ENCODE results near the gene NRG2.

Gene NRG2

DNA sequence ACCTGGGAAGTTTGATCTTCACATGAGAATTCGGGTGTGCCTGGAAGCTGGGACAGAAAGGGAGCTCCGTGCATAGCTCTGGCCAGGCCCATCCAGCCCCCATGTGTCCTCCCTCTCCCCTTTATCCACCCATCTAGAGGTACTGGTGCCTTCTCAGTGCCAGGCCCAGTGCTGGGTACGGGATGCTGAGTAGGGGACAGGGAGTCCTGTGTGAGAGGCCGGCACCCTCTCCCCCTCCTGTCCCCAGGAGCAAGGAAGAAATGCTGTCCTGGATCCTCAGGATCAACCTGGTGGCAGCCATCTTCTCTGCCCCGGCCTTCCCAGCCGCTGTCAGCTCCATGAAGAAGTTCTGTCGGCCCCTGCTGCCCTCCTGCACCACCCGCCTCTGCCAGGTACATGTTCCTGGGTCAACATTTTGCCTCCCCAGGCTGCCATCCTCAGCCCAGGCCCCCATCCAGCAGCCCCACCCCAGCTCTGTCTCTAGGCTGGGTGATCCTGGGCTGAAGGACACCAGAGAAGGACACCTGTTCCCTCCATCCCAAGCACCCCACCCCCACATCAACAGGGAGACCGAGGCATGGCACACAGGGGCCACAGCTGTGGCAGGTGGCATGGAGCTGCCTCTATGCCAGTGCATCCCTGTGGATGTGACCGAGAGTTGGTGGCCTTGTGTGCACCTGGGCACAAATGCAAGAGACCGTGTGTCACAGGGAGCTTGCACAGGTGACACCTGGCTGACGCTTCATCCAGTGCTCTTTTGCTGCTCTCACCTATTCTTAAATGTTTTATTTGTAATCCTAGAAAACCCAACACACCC lies 204.5 kb downstream of the NRG2 start:
- DNase-seq (ENCODE audit: low spot score): no peak

DNA sequence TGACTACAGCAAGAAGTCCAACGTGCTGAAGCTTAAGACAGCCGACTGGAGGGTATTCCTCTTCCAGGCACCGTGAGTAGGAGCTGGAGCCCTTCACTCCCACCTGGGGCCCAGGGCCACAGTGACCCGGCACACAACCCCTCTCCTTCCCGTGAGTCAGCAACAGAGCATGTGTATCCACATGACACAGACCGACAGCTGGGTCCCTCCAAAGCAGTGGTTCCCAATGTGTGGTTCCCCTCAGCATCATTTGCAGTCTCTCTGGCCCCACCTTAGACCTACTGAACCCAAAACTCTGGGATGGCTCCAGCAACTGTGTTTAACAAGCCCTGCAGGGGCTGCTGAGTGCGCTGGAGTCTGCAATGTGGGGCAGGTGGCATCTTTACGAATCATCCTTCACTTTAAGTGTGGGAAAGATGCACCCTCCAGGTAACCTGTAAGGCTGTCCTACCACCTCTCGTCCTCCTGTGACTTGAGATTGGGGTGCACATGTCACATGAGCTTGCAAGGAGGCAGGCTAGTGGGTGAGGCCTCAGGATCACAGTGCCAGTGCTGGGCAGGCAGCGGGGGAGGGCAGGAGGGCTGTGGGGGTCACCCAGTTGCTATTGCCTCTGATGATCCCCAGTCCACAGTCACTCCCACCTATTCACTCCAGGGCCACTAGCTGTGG lies 205.3 kb downstream of the NRG2 start:
- DNase-seq (ENCODE audit: low spot score): no peak

DNA sequence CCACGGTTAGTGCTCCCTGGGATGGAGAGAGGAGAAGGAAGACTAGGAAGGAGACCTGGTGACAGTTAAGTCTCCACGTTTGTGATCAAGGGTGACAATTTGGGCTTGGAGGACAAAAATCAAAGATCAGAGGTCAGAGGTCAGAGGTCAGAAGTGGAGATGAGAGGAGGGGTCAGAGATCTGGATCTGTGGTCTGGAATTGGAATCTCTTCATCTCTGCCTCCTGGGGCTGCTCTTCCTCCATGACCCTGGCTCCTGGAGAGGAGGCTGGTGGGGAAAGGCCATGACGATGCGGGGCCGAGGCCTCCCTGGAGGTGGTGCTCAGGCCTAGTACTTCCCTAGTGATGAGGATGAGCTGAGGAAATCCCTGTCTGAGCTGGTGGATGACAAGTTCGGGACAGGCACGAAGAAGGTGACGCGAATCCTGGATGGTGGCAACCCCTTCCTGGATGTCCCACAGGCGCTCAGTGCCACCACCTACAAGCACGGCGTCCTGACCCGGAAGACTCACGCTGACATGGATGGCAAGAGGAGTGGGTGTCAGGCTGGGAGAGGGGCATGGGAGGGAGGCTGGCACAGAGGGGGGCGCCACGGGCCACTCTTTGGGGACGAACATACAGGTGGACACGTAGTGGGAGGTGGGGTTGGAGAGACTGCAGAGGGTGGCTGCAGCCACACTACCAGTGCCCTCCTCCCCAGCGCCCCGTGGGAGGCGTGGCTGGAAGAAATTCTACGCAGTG lies 206.5 kb downstream of the NRG2 start:
- DNase-seq (ENCODE audit: low spot score): no peak

DNA sequence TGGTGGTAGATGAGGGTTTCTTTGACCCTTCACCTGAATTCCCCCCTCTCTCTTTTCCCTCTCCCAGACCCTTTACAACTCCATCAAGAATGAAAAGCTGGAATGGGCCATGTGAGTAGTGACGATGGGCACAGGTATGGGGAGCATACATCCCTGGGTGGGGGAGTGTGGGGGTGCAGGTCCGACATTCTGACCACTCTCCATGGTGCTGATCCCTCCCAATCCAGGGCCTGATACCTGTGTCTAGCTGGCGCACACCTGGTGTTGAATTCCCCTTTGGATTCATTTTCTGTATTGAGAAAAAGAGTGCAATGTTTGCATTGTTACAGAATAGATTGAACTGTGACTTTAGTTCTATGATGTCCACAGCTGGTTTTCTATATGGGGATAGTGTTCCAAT lies 207.4 kb downstream of the NRG2 start:
- no peak for DNase-seq (ENCODE audit: low spot score)

DNA sequence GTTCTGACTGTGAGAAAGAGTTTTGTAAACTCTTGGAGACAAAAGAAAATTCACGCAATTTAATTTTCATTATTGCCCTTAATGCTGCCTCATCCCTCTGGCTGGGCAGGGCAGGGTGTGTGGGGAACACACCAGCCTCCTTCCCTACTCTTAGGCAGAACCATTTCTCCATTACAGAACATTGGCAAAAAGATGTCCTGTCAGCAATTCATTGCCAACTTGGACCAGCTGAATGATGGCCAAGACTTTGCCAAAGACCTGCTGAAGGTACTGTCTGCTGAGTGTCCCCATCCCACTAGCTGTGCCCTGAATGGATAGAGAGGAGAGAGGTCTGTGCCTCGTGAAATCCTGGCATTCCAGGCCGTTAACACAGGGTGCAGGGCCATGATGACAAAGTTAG lies 209.6 kb downstream of the NRG2 start:
- DNase-seq (ENCODE audit: low spot score): no peak

DNA sequence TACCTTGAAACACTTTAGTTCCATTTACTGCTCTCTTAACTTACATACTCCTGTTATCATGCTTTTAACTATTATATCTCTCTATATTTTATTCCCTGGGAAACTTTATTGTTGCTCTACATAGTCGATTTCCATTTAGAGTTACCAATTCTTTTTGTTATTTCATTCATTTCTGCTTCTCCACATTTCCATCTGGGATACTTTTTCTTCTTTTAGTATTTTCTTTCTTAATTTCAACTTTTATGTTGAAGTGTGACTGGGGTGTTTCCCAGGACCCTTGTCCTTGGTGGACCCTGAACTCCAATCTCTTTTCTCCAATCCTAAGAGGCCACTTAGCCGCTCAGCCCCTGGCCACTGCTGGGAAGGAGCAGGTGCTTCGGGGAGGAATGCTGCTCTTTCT lies 211.5 kb downstream of the NRG2 start:
- DNase-seq (ENCODE audit: low spot score): no peak

DNA sequence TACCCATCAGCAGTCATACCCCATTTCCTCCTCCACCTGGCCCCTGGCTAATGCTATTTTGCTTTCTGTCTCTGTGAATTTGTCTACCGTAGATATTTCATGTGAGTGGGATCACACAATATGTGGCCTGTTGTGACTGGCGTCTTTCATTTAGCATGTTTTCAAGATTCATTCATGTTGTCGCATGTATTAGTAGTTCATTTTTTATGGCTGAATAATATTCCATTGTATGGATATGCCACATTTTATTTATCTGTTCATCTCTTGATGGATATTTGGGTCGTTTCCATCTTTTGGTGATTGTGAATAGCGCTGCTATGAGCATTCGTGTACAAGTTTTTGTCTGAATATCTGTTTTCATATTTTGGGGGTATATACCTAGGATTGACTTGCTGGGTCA lies 213.6 kb downstream of the NRG2 start:
- DNase-seq (ENCODE audit: low spot score): no peak

DNA sequence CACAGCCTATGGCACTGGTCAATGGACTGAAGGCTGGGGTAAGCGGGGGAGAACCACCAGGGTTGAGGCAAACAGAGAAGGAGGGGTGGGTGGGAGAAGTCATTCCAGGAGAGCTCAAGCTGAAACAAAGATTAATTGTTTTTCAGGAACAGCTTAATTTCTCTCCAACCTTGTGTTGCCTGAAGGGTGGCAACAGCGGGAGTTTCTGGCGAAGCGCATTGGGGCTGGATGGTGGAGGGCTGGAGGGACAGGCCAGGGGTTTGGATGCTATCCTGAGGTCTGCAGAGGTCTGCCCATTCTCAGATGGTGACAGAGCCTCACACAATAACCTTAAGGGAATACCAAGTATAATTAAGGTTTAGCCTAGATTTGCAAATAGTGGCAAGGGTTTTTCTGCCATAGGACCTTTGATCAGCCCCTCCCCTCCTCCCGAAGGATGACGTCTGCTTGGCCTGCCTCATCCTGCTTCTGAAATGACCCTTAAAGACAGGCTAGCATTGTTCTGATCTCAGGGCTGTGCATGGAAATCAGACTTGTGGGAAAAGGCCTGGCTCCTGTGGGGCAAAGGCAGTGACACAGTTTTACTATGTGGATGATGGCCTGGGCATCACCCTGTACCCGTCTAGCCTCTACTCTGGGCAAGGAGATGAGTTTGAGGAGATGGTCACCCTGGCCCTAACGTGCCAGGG lies 214.7 kb downstream of the NRG2 start:
- DNase-seq (ENCODE audit: low spot score): no peak

DNA sequence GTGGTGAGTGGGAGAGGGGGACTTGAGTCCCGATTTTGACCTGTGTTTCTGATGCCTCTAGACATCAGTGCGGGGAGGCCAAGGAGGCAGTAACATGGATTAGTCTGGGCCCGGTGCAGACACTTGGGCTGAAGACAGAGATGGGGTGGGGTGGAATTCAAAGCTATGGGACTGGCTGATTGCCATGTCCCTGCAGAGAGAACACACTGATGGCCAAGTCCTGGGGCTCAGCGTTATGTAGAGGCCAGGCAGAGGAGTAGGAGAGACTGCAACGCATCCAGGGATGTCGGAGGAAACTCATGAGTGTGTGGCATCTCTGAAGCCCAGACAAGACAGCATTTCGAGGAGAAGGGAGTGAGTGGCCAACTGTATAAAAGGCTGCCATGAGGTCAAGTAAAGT lies 217.4 kb downstream of the NRG2 start:
- DNase-seq (ENCODE audit: low spot score): no peak

DNA sequence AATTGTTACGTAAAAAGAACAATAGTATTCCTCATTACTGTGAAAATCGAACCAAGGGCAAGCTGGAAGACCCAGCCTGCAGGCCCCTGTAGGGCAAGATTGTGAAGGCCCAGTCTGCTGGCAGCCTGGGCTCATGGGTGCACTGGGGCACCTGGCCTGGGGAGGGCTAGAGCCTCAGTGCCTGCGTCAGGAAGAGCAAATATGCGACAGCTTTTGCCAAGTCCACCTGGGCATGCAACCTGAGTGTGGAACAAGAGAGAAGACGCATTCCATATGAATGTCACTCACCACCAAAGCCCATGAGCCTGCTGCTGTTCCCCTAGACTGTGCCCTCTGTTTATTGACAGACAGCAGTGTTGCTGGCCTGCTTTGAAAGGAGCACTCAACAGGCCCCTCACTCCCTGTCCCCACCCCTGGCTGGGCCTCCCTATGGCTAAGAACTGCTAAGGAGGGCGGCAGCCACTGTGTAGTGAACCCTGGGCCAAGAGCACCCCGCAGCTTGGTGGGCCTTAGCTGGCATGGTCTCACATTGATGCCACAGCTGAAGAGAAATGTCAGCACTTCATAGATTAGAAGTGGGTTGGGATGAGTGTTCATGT lies 219.2 kb downstream of the NRG2 start:
- no peak for DNase-seq (ENCODE audit: low spot score)

DNA sequence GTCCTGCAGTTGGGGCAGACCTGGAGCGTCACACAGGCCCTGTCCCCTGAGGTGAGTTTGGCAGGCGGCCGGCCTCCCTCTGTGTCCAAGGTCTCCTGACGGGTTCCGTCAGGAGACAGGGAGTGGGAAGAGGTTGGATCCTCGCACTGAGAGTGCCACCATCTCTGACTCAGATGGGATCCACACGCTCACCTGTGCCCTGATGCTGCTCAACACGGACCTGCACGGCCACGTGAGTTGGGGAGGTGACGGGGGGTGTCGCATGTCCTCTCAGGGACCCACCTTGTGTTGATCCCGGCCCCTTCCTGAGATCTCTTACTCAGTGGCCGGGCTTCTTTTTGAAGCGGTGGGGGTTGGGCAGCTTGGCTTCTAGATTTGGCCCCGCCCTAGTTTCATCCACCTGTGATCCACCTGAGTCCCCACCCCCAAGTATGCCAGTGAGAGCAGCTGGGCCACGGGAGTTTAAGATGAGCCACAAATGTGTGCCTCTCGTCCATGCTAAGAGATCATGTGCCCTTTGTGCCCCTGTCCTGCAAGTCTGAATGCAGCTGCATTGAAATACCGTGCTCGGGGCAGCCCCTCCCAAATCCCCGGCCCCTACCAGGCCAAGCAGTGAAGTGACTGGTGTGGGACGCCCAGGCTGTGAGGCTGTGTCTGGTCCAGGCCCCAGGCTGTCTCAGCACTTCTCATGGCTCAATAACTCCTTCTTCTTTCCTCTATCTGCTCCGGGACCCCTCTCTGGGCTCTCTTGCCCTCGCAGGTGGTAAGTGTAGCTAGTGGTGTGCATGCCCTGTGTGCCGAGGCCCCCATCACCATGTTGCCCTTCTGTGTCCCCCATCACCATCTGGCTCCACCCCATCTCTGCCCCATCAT lies 220.3 kb downstream of the NRG2 start:
- DNase-seq (ENCODE audit: low spot score): no peak

DNA sequence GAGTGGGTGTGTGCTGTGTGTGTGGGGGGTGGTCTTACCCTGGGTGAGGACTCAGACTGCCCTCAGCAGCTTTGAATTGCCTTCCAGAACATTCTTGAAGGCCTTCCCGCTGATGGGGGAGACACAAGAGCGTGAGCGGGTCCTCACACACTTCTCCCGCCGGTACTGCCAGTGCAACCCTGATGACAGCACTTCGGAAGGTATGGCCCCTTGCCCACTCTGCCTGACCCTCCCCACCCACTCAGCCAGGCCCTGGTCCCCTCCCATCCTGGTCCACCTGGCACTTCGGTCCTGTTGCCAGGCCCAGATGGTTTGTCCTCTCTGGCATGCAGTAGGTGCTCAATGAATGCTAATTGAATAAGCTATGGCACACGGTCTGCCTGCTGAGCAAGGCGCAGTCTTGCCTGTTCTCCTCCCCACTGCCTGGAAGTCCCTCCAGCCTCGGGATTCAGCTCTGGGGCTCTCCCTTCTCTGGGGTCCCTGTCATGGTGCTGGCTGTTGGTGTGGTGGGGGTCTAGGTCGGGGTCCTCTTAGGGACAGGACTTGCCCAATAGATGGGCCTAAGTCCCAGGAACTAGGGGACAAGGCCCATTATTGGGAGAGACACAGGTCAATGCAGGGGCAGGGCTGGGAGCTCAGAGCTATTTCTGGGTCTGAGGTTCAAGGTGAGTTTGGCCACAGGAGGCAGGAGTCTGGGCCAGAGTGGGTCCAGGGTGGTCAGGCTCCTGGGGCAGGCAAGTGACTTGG lies 221.1 kb downstream of the NRG2 start:
- DNase-seq (ENCODE audit: low spot score): no peak

DNA sequence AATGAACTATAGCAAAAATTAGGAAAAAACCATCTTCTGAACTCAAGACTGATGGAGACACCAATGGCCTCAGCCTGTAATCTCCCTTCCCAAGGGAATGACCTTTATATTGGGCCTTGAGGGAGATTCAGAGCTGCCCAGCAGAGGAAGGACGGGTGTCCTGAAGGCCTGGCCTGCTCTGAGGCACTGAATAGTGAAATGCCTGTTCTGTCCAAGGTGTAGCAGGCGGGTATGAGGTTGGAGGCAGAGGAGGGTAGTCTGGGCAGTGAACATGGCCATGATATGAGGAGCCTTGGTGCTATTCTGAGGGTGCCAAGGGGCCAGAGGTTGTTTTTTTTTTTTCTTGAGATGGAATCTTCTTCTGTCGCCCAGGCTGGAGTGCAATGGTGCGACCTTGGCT lies 222.5 kb downstream of the NRG2 start:
- no peak for DNase-seq (ENCODE audit: low spot score)

DNA sequence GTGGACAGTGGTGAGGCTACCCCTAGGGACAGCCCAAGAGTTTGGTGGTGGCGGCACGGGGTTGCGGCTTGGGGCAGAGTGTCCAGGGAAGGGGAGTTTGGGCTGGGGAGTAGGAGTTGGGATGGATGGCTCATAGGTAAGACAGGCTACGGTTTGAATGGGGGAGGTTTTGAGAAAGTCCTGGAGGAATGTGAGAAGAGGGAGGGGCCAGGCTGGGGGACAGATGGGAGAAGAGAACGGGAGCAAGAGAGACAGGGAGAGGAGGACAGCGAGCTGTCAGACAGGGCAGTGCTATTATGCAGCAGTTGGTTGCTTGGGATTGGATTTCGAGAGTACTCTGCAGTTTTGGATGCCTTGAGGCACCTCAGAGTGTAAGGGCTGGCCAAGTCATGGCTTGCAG lies 223.0 kb downstream of the NRG2 start:
- no peak for DNase-seq (ENCODE audit: low spot score)

DNA sequence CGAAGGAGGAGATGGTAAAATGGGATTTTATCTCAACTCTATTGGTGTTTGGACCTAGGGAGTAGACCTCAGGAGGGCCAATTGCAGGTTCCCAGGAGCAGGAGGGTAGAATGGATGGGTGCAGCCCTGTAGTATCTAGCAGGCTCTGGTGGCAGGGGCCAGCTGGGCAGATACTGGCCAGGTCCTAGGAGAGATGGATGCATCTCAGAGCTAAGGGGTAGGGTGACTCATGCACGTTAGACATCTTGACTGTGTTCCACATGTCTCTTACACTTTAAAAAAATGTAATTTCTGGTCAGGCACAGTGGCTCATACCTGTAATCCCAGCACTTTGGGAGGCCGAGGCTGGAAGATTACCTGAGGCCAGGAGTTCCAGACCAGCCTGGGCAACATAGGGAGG lies 225.1 kb downstream of the NRG2 start:
- no peak for DNase-seq (ENCODE audit: low spot score)

DNA sequence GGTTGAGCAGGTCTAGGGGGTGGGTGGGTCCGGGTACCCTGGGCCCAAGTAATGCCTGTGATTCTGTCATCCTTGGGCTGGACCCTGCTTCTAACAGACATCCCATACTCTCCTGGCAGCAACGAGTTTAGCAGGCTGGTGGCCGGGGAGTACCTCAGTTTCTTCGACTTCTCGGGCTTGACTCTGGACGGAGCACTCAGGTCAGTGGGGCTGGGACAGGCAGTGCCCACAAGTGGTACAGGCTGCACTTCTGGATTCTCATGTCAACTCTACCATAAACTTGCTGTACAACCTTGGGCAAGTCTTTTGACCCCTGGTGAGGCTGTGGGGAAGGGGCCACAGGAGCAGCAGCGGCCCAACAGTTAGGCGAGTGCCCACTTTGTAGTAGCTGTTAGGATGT lies 225.7 kb downstream of the NRG2 start:
- no peak for DNase-seq (ENCODE audit: low spot score)

DNA sequence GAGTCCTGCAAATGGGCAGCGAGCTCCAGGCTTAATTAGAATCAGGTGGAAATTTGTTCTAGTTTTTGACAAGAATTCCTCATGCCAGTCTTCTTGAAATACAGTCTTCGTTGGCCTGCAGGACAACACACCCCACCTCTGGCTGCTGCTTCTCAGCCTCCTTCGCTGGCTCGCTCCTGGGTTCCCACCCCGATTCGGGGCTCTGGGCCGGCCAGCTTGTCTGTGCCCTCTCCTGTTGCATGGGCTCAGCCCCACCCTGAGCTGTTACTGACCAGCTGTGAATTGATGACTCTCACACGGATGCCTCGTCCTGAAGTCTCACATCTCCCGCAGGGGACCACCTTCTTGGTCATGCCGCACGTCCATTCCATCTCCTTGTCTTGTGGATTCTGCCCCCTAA lies 226.5 kb downstream of the NRG2 start:
- no peak for DNase-seq (ENCODE audit: low spot score)

DNA sequence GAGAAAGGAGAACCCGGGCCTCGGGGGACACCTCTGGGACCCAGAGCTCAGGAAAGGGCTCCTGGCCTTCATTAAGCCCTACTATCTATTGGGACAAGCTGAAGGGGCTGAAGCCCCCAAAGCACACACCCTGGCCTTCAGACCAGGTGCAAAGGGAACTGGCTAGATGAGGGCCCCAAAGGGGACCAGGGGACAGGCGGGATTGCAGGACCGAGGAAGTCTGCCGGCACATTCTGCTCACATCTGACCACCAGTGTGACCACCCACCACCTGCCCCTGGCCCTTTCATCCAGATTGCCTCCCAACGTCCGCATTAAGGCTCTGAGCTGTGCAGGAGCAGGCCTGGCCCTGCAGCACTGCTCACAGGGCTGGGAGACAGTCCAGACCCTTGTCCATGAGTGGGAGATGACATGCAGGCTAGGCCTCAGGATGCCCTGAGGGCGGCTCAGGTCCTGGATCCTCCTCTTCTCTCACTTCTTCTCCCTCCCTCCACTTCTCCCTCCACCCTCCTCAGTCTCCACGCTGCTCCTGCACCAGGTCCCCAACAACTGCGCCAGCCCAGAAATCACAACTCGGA lies 228.3 kb downstream of the NRG2 start:
- DNase-seq (ENCODE audit: low spot score): no peak

DNA sequence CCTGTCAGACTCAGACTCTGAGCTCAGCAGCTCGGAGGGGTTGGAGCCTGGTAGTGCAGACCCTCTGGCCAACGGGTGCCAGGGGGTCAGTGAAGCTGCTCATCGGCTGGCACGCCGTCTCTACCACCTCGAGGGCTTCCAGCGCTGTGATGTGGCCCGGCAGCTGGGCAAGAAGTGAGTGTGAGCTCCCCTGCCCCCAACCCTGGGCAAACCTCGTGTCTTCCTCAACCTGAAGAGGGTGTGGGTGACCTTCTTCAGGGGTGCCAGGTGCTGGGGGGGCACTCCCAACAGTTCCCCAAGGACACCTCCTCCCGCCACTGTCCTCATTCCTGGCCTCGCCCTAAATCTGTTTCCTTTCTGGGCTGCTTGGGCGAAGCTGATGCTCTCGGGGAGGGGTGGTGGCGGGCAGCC lies 228.9 kb downstream of the NRG2 start:
- no peak for DNase-seq (ENCODE audit: low spot score)
